ENCODE measurements around the gene P2RY8. TPM values are rescaled to one million over a fixed set of nuclear protein-coding genes. Genes with fewer than 3 reads are reported as not detected.

Gene P2RY8
- total RNA-seq, 1 donor from 2014 or later, result not detected

GRCh38 chrX:1420371-1420770, 116.6 kb downstream of the P2RY8 start:
- Mint-ChIP-seq H3K9me3 (ENCODE audit: unreplicated experiment) (peaks cover 5% of the 10 kb centered on the region), H3K4me3 (ENCODE audit: unreplicated experiment) (no peak overlapping the region), H3K36me3 (ENCODE audit: unreplicated experiment) (peaks cover 31% of the 10 kb centered on the region), H3K27me3 (ENCODE audit: unreplicated experiment) (no peaks in the 10 kb centered on the region), H3K27ac (ENCODE audit: unreplicated experiment) (no peak overlapping the region), H3K4me1 (ENCODE audit: unreplicated experiment) (no peaks in the 10 kb centered on the region)
- DNase-seq (ENCODE audit: extremely low spot score, unreplicated experiment), result no peak
- TF ChIP-seq CTCF (IDR thresholded peaks at IDR 0.05), result no peak

- Mint-ChIP-seq H3K27me3 (ENCODE audit: unreplicated experiment) (no peaks in the 10 kb centered on the region), H3K4me1 (ENCODE audit: unreplicated experiment) (no peaks in the 10 kb centered on the region), H3K36me3 (ENCODE audit: unreplicated experiment) (peaks cover 27% of the 10 kb centered on the region), H3K9me3 (ENCODE audit: unreplicated experiment) (peaks cover under 1% of the 10 kb centered on the region), H3K4me3 (ENCODE audit: unreplicated experiment) (no peak overlapping the region), H3K27ac (ENCODE audit: unreplicated experiment) (no peak overlapping the region)
- DNase-seq (ENCODE audit: extremely low spot score, unreplicated experiment), result no peak
- TF ChIP-seq CTCF (IDR thresholded peaks at IDR 0.05), result no peak
These were observed 117.2 kb downstream of the P2RY8 start for GRCh38 chrX:1419545-1420355.

- TF ChIP-seq CTCF (IDR thresholded peaks at IDR 0.05), result no peak
- no peak for DNase-seq (ENCODE audit: extremely low spot score, unreplicated experiment)
- H3K9me3 Mint-ChIP-seq (ENCODE audit: unreplicated experiment), result no peaks in the 10 kb centered on the region
- peaks cover 28% of the 10 kb centered on the region for H3K36me3 Mint-ChIP-seq (ENCODE audit: unreplicated experiment)
- no peak overlapping the region for H3K27ac Mint-ChIP-seq (ENCODE audit: unreplicated experiment)
- no peaks in the 10 kb centered on the region for H3K27me3 Mint-ChIP-seq (ENCODE audit: unreplicated experiment)
- H3K4me1 Mint-ChIP-seq (ENCODE audit: unreplicated experiment), result no peaks in the 10 kb centered on the region
- H3K4me3 Mint-ChIP-seq (ENCODE audit: unreplicated experiment), result no peak overlapping the region
These were observed 118.0 kb downstream of the P2RY8 start for GRCh38 chrX:1418901-1419544.

- no peak for TF ChIP-seq CTCF (IDR thresholded peaks at IDR 0.05)
- no peak overlapping the region for H3K27ac Mint-ChIP-seq (ENCODE audit: unreplicated experiment)
- H3K27me3 Mint-ChIP-seq (ENCODE audit: unreplicated experiment), result no peaks in the 10 kb centered on the region
- H3K4me1 Mint-ChIP-seq (ENCODE audit: unreplicated experiment), result no peaks in the 10 kb centered on the region
- no peaks in the 10 kb centered on the region for H3K9me3 Mint-ChIP-seq (ENCODE audit: unreplicated experiment)
- no peak overlapping the region for H3K4me3 Mint-ChIP-seq (ENCODE audit: unreplicated experiment)
- peaks cover 34% of the 10 kb centered on the region for H3K36me3 Mint-ChIP-seq (ENCODE audit: unreplicated experiment)
- DNase-seq (ENCODE audit: extremely low spot score, unreplicated experiment), result no peak
These were observed 118.8 kb downstream of the P2RY8 start for GRCh38 chrX:1417921-1418771.

All from osteocyte (in vitro differentiated cells).